GM21737 (cell line): Measurements from ENCODE around the gene MAP1B.

Experiments
- ATAC-seq: cut with Tn5 transposase; IDR thresholded peaks from one replicate; pipeline ENCODE4 v1.9.1; 2021; ENCODE audit warnings: mild to moderate bottlenecking, moderate library complexity; ENCODE audit not compliant: unreplicated experiment

Gene MAP1B

GRCh38 chr5:72130351-72130761, 23.1 kb downstream of the MAP1B start:
- no peak for ATAC-seq

- no peak for ATAC-seq
Observed at GRCh38 chr5:72133212-72133990, 26.1 kb downstream of the MAP1B start.

- no peak for ATAC-seq
Observed at GRCh38 chr5:72134226-72134899, 27.1 kb downstream of the MAP1B start.

GRCh38 chr5:72137826-72138409, 30.6 kb downstream of the MAP1B start:
- no peak for ATAC-seq

GRCh38 chr5:72138943-72139521, 31.8 kb downstream of the MAP1B start:
- ATAC-seq = no peak

- ATAC-seq = no peak
Observed at GRCh38 chr5:72140711-72141110, 33.4 kb downstream of the MAP1B start.

- ATAC-seq = no peak
Observed at GRCh38 chr5:72141440-72142355, 34.4 kb downstream of the MAP1B start.

GRCh38 chr5:72144762-72145161, 37.5 kb downstream of the MAP1B start:
- no peak for ATAC-seq

- ATAC-seq = no peak
Observed at GRCh38 chr5:72145348-72145747, 38.1 kb downstream of the MAP1B start.

GRCh38 chr5:72146056-72146455, 38.8 kb downstream of the MAP1B start:
- no peak for ATAC-seq

- ATAC-seq = no peak
Observed at GRCh38 chr5:72147569-72147968, 40.3 kb downstream of the MAP1B start.

GRCh38 chr5:72149742-72150141, 42.5 kb downstream of the MAP1B start:
- no peak for ATAC-seq

GRCh38 chr5:72151169-72151568, 43.9 kb downstream of the MAP1B start:
- ATAC-seq = no peak

GRCh38 chr5:72151646-72152045, 44.4 kb downstream of the MAP1B start:
- no peak for ATAC-seq

GRCh38 chr5:72152545-72152944, 45.3 kb downstream of the MAP1B start:
- ATAC-seq = no peak

- no peak for ATAC-seq
Observed at GRCh38 chr5:72153551-72153950, 46.3 kb downstream of the MAP1B start.

- no peak for ATAC-seq
Observed at GRCh38 chr5:72154076-72154756, 46.9 kb downstream of the MAP1B start.

GRCh38 chr5:72156946-72157624, 49.8 kb downstream of the MAP1B start:
- no peak for ATAC-seq

- no peak for ATAC-seq
Observed at GRCh38 chr5:72157625-72157962, 50.3 kb downstream of the MAP1B start.

GRCh38 chr5:72159501-72159911, 52.2 kb downstream of the MAP1B start:
- no peak for ATAC-seq
